HG03460 (cell line): ENCODE data around the gene CCNJL.
"Not testable (repeated sequence)": the region's sequence is repeated elsewhere in the genome, so short reads cannot be mapped to it uniquely, and the experiment has no call there.

ENCODE experiments used
- ATAC-seq: cut with Tn5 transposase; IDR thresholded peaks from one replicate; pipeline ENCODE4 v1.9.1; 2021; ENCODE audit not compliant: unreplicated experiment

Gene CCNJL

DNA sequence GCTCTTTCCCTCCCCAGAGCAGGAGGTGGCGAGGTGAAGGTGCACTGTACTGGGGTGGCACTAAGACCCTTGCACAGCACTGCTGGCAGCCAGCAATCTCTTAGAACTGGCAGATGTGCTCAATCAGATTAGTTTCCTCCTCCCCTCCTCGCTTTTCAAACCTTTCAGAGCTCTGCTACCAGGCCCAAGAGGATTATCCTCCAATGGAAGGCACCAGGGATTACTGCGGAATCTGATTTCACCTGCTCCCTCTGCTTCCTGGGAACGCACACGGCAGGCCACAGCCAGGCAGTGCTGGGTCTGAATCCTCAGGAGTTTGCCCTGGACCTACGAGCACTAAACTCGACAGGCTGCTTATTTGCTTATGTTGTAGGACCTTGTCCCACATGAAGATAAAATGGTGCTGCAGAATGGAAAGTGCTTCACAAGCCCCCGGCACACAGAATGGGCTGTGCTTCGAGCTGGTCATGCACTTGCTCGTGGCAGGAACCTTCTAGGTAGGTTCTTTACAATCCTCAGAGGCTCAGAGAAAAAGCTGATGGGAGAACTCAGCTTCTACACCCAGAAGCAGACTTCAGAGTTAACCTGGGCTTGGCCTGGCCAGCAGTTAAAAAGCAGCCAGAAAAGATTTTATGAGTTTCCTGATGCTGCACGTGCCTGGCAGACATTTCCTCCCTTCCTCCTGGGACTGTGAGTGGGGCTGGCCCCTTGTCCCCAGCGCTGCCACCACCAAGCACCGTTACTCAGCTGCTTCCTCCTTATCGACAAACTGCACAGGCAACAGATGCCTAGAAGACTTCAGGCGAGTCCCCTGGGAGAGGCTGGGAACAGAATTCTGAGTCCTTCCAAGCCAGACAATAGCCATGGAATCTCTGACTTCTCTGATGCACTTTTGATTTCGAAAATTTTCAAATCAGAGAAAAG lies 50.0 kb downstream of the CCNJL start:
- ATAC-seq = no peak

DNA sequence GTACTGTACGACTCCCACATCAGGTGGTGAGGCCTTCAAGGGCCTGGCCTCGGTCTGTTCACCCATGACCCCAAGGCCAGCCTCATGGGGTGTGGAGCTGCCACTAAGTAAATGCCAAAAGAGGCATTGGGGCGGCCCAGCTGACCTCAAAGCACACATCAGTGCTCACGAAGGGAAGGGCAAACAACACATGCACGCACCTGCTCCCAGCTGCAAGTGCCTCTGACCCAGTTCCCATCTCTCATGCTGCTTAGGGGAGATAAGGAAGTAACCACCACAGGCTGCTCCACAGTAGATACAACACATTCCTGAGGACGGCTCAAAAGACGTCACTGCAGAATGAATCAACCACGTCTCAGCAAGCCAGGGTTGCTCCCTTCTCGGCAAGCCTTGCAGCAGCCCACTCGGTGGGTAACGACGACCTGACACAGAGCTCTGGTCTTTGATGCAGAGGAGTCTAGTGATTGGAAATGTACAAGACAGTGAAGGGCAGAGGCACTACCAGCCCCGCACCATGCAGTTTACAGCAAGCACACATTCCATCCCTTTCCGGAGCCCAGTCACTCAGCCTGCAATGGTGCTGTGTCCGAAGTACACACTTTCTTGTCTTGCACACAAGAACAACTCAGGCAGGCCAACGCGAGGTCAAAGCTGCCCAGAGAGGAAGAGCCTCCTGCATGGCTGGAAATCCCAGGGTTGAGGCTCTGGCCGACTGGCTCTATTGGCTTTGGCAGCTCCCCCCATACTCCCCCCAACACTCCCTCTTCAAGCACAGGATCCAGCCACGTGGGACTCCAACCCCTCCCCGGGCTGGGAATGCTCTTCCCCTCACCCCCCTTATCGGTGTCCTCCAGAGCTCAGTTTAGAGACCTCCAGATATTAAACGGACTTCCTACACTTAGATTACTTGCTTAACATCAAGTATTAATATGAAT lies 51.2 kb downstream of the CCNJL start:
- peak; percentile 56 for ATAC-seq

DNA sequence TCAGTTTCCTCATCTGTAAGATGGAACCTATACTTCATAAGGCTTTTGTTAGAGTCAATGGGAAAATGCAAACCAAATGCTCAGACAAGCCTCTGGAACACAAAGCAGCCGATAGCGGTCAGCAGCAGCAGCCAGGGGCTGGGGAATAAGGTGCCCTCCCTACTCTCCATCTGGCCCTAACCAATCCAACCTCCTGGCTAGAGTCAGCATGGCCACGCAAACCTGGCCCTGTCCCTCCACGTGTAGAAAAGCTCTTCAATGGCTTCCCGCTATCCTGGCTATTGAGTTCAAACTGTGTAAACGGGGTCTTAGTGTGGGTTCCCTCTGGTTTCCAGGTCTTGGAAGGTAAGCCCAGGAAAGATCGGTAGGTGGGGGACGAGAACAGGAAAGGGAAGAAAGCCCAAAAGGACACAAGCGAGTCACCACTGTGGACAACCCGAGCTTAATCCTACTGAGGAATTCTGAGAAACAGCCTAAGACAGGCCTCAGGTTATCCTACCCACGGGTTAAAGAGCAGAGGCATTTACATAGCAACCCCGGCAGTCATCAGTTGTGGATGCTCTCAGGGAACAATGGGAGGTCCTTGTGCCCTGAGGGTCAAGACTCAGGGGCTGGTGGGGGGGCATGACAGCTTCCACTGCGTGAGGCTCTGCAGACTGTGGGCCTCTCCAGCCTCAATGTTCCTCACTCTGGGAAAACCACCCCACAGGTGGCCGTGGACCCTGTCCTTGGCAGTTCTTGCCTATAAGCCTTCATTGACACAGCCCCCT lies 52.2 kb downstream of the CCNJL start:
- ATAC-seq = no peak

DNA sequence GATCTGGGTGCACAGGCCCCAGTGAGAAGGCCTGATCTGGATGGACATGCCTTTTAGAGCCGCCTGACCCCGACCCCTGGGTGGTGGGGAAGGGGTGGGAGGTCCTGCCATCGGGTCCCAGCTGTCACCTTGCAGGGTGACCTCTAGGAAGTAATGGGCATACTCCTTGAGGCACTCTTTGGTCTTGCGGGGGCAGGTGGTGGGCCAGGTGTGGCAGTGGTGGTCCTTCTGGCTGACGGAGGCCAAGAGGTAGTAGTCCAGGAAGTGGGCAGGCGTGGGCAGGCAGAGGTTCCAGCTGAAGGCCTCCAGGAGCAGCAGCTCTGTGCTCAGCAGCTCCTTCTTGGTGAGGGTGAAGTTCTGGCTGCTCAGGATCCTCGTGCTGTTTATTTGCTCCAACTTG lies 53.0 kb downstream of the CCNJL start:
- no peak for ATAC-seq

DNA sequence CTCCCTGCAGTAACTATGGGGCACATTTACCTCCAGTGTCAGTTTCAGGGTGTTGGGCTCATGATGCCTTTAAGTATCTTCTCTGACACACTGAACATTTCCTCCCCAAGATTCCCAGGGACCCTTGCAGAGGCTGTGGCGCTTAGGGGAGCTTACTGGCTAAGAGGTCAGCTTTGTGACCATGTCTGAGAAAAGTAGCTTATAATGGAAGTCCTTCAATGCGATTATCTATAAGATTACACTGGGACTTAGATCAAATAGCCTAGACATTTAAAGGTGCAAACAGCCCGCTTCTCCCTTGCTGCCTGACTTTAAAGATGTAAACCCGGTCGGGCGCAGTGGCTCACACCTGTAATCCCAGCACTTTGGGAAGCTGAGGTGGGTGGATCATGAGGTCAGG lies 57.7 kb downstream of the CCNJL start:
- no peak for ATAC-seq

DNA sequence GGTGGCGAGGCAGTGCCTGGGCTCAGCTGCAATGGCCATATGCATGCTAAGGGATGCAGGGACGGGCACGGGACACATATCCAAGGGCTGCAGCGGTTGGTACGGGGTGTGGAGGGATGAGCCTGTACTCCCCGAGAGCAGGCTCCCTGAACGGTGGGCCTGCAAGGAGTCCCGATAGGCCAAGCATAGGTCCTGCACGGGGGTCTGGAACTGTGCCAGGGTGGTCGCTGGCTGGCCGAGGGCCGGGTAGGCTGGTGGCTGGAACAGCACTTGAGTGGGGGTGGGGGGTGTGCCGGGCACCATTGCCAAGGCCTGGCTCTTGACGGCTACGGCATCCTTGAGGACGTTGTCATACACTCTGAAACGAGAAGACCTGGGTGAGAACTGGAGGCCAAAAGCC lies 58.9 kb downstream of the CCNJL start:
- ATAC-seq = no peak

DNA sequence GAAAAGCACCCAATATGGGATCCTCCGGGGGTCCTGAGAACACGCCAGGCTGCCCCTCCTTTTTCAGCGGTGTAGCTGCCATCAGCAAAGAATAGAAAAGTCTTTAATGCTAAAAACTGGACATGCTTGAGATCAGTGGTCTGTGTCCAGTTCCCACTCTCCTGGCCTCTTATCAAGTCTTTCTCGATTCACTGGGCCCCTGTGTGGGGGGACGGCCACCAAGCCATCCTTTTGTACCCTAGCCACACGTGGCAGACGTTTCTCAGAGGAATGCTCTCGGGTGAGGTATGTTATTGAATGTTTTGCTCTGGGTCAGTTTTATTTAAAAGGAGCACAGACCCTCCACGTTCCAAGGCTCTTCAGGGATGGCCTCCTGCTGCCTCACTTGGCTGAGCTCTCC lies 59.4 kb downstream of the CCNJL start:
- ATAC-seq = no peak

DNA sequence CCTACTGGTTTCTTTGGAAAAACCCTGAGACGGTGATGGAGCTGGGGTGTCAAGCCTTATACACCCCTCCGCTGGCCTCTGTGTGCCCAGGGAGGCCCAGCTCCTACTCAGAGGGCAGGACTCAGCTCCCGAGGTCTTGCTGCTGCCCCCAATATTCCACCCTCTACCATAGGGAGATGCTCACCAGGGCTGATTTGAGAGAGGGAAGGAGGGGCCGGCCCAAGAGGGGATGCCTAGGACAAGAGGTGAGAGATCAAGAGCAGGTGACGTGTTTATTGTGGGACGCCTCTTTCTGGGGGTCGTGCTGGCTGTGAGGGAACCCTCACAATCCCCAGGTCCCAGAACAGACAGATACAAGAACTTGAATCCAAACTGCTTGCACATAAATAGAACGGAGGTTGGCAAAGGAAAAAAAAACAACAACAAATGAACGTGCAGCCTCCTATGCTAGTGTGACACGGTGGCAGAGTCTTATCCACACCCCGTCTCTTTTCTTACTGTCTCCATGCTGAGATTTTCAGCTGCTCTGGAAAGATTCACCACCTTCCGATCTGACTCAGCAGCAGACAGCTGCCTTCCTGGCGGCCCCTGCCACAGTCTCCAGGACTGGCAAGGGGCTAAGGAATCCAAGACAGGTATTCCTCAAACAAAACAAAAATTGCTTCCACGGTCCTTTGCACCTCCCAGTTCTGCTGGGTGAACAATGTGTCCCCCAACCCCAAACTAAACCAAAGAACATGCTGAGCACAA lies 60.8 kb downstream of the CCNJL start:
- ATAC-seq = no peak

DNA sequence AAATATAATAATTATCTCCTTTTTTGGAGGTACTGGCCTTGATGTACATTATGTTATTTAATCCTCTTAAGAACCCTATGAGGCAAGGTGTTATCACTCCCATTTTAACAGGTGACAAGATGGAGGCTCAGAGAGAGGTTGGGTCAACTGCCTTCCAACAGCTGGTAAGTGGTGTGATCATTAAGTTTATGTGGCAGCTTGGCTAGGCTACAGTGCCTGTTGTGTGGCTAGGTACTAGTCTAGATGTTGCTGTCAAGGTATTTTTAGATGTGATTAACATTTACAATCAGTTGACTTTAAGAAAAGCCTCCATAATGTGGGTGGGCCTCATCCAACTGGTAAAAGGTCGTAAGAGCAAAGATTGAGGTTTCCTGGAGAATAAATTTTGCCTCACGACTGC lies 61.5 kb downstream of the CCNJL start:
- no peak for ATAC-seq

DNA sequence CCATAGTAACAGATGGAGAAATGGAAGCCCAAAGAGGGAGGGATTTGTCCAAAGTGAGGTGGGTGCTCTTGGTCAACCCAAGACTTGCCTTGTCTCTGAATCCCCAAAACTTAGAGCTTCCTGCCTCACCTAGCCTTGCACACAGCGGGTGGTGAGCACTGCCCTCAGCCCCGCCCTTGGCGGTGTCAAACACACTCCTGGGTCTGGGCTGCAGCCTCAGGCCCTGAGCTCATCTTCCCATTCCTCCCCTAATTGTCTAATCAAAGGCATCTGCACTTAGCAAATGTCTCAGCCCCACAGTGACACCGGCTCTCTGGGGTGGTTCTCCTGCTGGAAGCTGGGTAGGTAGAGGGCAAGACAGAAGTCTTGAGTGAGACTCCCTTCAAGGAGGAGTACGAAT lies 62.1 kb downstream of the CCNJL start:
- ATAC-seq = no peak

DNA sequence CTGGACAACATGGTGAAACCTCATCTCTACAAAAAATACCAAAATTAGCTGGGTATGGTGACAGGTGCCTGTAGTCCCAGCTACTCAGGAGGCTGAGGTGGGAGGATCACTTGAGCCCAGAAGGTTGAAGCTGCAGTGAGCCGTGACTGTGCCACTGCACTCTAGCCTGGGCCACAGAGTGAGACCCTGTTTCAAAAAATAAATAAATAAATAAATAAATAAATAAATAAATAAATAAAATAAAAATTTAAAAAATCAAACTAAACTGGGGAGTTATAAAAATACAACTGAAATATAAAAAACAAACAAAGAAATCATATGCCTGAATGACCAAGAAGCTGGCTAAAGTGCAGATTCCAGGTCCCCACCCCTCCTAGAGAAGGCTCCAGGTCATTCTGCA lies 62.8 kb downstream of the CCNJL start:
- not testable (repeated sequence) for ATAC-seq

DNA sequence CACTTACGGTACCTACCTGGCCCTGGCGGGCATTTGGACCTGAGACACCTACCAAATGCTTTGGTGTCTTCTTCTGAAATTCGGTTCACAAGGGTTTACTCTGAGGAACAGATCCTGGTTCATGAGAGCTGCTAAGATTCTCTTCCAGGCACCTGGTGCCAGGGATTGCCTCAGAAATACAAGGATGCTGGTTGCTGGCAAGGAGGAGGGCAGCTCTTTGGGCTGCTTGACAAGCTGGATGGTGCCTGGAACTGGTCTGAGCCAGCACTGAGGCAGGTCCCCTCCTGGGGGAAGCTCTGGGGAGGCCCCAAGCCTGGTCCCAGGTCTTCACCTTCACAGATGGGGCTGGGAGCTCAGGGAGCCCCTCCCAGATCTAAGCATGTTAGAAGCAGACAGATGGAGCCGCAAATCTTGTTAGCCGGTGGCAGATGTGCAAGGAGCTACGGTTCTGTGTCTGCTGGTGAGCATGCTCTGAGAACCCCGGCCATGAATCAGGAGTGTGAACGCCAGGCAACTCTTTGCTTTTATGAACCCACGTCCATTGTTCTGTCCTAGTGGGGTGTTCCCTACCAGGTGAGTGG lies 66.8 kb downstream of the CCNJL start:
- ATAC-seq = no peak

DNA sequence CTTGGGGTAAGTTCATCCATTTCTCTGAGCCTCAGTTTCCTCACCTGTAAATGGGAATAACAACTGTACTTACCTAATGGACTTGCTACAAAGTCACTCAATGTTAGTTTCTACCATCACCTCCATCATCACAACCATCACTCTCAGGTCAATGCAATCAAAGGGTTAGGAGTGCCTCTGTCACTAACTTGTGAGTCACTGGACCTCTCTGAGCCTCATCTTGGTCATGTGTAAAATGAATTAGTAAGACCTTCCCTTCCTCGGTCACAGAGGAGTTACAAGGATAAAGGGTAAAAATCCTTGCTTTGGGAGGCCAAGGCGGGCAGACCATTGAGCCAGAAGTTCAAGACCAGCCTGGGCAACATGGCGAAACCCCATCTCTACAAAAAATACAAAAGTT lies 70.2 kb downstream of the CCNJL start:
- ATAC-seq = no peak

DNA sequence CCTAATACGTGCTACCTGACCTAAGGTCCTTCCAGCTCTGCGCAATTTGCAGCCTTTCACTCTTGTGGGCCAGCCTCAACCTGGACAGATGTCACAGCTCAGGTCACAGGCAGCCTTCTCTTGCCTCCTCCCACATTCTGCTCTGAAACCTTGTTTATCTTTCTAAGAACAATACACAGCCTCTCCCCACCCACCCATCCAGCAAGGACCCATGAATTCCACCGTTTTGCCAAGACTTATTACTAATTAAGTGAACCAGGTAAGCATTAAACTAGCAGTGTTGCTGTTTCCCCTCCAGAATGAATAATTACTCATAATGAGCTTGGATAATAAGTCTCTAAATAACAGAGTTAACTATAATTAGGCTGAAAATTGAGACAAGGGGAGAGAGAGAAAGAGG lies 72.0 kb downstream of the CCNJL start:
- ATAC-seq = no peak

DNA sequence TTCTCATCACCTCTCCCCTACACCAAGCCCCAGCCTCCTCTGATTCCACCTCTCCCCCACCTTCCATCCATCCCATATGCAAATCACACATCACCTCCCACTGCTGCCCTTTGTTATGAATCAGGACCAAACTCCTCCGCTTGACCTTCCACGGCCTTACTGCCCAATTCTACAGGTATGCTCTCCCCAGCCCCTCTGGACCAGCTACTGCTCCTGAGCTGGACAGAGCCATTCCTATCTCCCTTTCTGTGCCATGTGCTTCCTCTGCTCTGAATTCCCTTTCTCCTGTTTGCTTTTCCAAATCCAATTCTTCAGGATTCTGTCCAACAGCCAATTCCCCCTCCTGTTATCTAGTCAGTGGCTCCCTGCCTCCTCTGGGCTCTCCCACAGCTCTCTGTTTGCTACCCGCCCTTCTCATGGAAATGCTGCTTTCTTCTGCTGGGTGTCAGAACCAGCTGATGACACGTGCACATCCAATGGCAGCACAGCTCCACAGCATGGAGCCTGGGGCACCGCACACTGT lies 74.7 kb downstream of the CCNJL start:
- ATAC-seq = no peak

DNA sequence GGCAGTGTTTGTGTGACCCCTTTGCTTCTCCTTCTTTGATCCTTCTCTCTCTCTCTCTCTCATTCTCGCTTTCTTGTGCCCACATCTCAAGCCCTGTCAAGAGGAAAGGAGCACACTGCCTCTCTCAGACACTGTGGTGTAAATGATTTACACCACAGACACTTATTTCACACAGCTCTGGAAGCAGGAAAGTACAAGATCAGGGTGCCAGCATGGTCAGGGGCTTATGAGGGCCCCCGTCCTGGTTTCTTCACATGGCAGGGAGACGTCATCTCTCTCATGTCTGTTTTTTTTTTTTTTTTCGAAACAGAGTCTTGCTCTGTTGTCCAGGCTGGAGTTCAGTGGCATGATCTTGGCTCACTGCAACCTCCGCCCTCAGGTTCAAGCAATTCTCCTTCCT lies 76.6 kb downstream of the CCNJL start:
- no peak for ATAC-seq

DNA sequence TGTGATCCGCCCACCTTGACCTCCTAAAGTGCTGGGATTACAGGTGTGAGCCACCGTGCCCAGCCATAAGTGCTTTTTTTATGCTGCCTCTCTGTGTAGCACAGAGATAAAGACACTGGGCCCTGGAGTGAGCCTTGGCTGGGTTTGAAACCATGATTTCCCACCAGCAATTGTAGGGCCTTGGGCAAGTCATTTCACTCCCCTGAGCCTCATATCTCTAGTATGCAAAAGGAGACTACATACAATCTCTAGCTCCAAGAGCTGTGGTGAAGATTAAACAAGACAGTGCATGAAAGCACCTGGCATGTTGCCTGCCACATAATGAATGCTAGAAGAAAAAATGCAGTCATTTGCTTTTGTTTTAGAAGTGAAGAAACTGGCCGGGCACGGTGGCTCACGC lies 79.1 kb downstream of the CCNJL start:
- ATAC-seq = no peak

DNA sequence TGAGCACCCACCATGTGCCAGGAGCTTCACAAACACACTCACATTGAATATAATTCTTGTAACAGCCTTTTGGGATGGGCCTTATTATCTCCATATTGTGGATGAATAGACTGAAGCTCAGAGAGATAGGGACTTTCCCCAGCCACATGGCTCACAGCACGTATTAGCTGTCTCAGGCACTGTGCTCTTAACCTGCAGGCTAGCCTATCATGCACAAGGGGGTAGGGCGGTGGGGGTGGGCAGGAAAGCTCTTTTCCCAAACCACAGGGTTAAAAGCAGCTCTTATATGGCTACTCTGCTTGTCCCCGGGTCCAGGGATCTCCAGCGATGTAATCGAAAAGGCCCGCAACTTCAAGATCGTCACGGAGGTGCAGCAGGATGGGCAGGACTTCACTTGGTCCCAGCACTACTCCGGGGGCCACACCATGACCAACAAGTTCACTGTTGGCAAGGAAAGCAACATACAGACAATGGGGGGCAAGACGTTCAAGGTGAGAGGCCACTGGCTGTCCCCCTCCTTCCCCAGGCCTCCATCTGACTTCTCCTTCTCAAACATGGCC lies 80.5 kb downstream of the CCNJL start:
- peak; percentile 49 for ATAC-seq

DNA sequence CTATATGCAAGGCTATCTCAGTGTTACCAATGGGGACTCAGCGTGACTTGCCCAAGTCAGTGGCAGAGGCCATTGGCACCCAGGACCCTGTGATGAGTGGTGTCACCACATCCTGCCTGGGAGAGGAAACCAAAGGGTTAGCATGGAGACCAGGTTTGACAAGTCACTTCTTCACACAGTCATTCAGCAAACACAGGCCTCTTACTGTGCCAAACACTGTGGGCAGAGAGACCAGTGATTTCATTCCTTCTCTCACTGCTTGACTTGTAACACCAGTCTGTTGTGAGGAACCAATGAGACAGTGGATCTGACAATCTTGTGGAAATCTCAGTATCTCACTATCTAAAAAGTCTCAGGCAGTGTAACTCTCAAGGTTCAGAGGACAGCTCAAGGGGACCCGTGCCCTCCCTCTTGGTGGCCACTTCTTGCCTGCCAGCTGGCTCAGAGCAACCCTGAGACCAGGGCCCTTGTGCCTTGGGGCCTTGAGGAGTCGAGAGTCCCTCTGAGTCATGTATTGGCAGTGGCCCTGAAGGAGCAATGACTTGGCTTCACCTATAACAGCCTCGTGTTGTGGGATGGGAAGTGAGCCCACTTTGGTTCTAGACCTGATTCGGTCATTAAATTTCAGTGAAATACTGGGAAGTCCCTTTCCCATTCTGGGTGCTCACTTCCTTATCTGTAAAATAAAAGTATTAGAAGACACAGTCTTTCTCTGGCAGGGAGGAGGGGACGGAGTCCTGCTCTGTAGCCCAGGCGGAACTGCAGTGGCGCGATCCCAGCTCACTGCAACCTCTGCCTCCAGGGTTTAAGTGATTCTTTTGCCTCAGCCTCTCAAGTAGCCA lies 81.5 kb downstream of the CCNJL start:
- peak; percentile 56 for ATAC-seq
